GM18868 (cell line): Measurements from ENCODE around the gene TRMT13.
"Not testable (repeated sequence)": the region's sequence is repeated elsewhere in the genome, so short reads cannot be mapped to it uniquely, and the experiment has no call there.

Experiments used
- ATAC-seq: cut with Tn5 transposase; IDR thresholded peaks from one replicate; pipeline ENCODE4 v1.9.1; 2021; ENCODE audit warnings: mild to moderate bottlenecking, moderate library complexity; ENCODE audit not compliant: unreplicated experiment

The TRMT13 gene

GRCh38 chr1:100162881-100163280 lies 29.9 kb downstream of the TRMT13 start:
- no peak for ATAC-seq

- no peak for ATAC-seq
Measured at GRCh38 chr1:100164216-100164615, 31.3 kb downstream of the TRMT13 start.

GRCh38 chr1:100164702-100165101 lies 31.7 kb downstream of the TRMT13 start:
- ATAC-seq, result no peak

- ATAC-seq, result no peak
Measured at GRCh38 chr1:100168051-100168450, 35.1 kb downstream of the TRMT13 start.

GRCh38 chr1:100177295-100178041 lies 44.5 kb downstream of the TRMT13 start:
- no peak for ATAC-seq

GRCh38 chr1:100178091-100178490 lies 45.1 kb downstream of the TRMT13 start, which contains the start of gene LRRC39:
LRRC39 (minus strand) TSS chr1:100178256; CDS start chr1:100168516, 9,740 bp downstream.
- no peak for ATAC-seq

GRCh38 chr1:100183370-100183769 lies 50.4 kb downstream of the TRMT13 start:
- ATAC-seq, result no peak

GRCh38 chr1:100184536-100184935 lies 51.6 kb downstream of the TRMT13 start:
- ATAC-seq, result peak; percentile 92

- no peak for ATAC-seq
Measured at GRCh38 chr1:100187912-100188311, 54.9 kb downstream of the TRMT13 start.

GRCh38 chr1:100188617-100189016 lies 55.7 kb downstream of the TRMT13 start:
- ATAC-seq, result peak; percentile 45

GRCh38 chr1:100198596-100198995 lies 65.6 kb downstream of the TRMT13 start:
- no peak for ATAC-seq

- ATAC-seq, result not testable (repeated sequence)
Measured at GRCh38 chr1:100200060-100200459, 67.1 kb downstream of the TRMT13 start.
